Stomach (tissue), 4 donors: ENCODE data around the gene QPCT.

Source experiments
- POLR2AphosphoS5 ChIP-seq, 3 donors: sonication (generic); formaldehyde crosslinking; IDR thresholded peaks; one replicate each; pipeline ENCODE4 v1.6.1; 2016; ENCODE audit warnings: antibody characterized with exemption in 3 of 3
- TF ChIP-seq, protein P1 (sequence below), 7 experiments: fragments of 450-650 bp in 4 of 7; fragments of 200-600 bp in 3 of 7; sonication (generic) in 3 of 7; IDR thresholded peaks; one replicate each; pipeline ENCODE4 v1.5.1; 2016 to 2019; ENCODE audit warnings: antibody characterized with exemption in 7 of 7, control low read depth in 2 of 7, mild to moderate bottlenecking in 1 of 7

DNA sequence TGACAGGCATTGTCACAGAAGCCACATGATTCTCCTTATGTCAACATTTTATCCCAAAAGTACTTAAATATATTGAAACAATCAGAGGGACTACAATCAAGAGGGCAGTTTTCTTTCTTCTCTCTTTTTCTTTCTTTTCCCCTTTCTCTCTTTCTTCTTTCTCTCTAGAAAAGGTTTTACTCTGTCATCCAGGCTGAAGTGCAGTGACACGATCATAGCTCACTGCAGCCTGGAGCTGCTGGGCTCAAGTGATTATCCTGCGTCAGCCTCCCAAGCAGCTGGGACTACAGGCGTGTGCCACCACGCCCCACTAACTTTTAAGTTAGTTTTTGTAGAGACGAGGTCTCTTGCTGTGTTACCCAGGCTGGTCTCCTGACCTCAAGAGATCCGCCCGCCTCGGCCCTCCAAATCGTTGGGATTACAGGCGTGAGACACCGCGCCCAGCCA, 18.8 kb upstream of the QPCT start:
- TF ChIP-seq POLR2AphosphoS5 (IDR thresholded peaks at IDR 0.05): no peak
- TF ChIP-seq, protein P1, sequence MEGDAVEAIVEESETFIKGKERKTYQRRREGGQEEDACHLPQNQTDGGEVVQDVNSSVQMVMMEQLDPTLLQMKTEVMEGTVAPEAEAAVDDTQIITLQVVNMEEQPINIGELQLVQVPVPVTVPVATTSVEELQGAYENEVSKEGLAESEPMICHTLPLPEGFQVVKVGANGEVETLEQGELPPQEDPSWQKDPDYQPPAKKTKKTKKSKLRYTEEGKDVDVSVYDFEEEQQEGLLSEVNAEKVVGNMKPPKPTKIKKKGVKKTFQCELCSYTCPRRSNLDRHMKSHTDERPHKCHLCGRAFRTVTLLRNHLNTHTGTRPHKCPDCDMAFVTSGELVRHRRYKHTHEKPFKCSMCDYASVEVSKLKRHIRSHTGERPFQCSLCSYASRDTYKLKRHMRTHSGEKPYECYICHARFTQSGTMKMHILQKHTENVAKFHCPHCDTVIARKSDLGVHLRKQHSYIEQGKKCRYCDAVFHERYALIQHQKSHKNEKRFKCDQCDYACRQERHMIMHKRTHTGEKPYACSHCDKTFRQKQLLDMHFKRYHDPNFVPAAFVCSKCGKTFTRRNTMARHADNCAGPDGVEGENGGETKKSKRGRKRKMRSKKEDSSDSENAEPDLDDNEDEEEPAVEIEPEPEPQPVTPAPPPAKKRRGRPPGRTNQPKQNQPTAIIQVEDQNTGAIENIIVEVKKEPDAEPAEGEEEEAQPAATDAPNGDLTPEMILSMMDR (IDR thresholded peaks at IDR 0.05): no peak
